ENCODE results near the gene USF3.

The USF3 gene

DNA sequence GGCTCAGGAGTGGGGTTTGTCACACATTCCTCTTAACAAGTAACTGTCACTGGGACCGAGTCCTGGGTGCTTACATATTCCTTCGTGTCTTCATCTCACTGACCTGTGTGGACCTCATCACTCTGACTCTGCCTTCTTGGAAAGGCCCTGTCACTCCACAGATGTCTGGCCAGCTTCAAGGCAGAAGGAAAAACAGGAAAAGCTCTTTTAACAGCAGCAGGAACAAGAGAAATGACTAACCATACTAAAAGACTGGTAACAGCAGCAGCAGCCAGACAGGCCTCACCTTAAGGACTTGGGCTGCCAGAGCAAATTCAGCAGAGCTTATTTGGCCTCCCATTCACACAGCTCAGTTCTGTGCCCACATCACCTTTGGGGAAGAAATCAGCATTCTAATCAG lies 68.1 kb downstream of the USF3 start:
- Histone ChIP-seq H3K79me2 (ENCODE audit: insufficient read depth, low read length) (no peaks in the 10 kb centered on the region), H3K4me2 (ENCODE audit: low read depth, low read length, poor library complexity, severe bottlenecking) (no peak overlapping the region), H2AFZ (ENCODE audit: low read length) (no peak overlapping the region)

DNA sequence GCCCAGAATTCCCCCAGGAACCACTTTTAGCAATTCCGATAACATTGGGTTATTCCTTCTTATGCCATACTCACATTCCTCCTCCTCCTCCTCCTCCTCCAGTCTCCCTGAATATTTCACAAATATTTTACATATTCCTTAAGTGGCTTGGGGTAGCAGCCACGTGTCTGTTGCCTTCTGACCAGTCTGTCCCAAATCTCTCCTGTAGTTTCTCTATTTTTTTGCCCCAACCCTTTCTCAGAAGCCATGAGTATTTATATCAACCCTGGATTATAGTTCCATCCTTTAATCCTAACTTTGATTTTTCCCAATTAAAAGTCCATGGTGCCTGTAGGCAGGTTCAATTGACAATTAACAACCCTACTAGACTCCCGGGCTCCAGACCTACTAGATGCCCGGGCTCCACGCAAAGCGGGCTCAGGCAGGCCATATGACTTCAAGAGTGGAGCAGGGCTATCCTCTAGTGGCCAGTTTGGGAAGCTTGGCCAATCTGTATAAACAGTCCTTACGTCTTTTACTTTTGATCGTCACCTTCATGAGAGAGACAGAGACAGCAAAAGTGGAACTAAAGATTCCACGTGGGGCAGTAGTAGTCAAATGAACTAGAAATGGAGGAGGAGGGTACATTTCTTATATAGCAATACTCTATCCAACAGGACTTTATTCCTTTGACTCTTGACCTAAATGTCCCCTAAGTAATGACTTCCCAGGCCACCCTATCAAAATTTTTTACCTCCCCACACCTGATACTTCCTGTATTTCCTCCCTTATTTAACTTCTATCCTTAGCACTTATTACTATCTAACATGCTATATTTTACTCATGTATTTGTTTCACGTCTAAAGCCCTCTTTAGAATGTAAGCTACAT lies 69.7 kb downstream of the USF3 start:
- no peaks in the 10 kb centered on the region; the same call in 1 of the 2 replicates for H3K36me3 ChIP-seq (ENCODE audit: insufficient read depth, low read length)
- no peaks in the 10 kb centered on the region for H3K79me2 ChIP-seq (ENCODE audit: insufficient read depth, low read length)
- H3K9ac ChIP-seq (ENCODE audit: low read depth, low read length, poor library complexity, severe bottlenecking) = no peak overlapping the region
- TF ChIP-seq, protein P1, sequence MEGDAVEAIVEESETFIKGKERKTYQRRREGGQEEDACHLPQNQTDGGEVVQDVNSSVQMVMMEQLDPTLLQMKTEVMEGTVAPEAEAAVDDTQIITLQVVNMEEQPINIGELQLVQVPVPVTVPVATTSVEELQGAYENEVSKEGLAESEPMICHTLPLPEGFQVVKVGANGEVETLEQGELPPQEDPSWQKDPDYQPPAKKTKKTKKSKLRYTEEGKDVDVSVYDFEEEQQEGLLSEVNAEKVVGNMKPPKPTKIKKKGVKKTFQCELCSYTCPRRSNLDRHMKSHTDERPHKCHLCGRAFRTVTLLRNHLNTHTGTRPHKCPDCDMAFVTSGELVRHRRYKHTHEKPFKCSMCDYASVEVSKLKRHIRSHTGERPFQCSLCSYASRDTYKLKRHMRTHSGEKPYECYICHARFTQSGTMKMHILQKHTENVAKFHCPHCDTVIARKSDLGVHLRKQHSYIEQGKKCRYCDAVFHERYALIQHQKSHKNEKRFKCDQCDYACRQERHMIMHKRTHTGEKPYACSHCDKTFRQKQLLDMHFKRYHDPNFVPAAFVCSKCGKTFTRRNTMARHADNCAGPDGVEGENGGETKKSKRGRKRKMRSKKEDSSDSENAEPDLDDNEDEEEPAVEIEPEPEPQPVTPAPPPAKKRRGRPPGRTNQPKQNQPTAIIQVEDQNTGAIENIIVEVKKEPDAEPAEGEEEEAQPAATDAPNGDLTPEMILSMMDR (conservative IDR thresholded peaks at IDR 0.05; ENCODE audit: low read length) = peak; percentile 93
- TF ChIP-seq EZH2phosphoT487 (IDR thresholded peaks at IDR 0.05; ENCODE audit: borderline replicate concordance) = no peak
- H4K20me1 ChIP-seq (ENCODE audit: insufficient read depth, low read length, poor library complexity, severe bottlenecking) = no peaks in the 10 kb centered on the region
- no peak overlapping the region for H3K4me3 ChIP-seq (ENCODE audit: low read length, poor library complexity, severe bottlenecking)
- H3K9me3 ChIP-seq (ENCODE audit: insufficient read depth, low read depth, low read length) = no peaks in the 10 kb centered on the region
- no peaks in the 10 kb centered on the region for H3K27me3 ChIP-seq (ENCODE audit: insufficient read depth, low read length, poor library complexity, severe bottlenecking)
- no peaks in the 10 kb centered on the region for H3F3A ChIP-seq (ENCODE audit: low read depth)
- no peak overlapping the region for H2AFZ ChIP-seq (ENCODE audit: low read length)
- no peak overlapping the region for H3K4me2 ChIP-seq (ENCODE audit: low read depth, low read length, poor library complexity, severe bottlenecking)
- no peaks in the 10 kb centered on the region for H3K9me2 ChIP-seq (replicated peaks; ENCODE audit: low read depth, low read length)
- H3K4me1 ChIP-seq (ENCODE audit: insufficient read depth, low read length, poor library complexity, severe bottlenecking) = no peaks in the 10 kb centered on the region

More for the DNA sequence above, 68.1 kb downstream of the USF3 start:
- Histone ChIP-seq H3K9me2 (replicated peaks; ENCODE audit: low read depth, low read length) (no peaks in the 10 kb centered on the region), H4K20me1 (ENCODE audit: insufficient read depth, low read length, poor library complexity, severe bottlenecking) (no peaks in the 10 kb centered on the region), H3K4me1 (ENCODE audit: insufficient read depth, low read length, poor library complexity, severe bottlenecking) (no peaks in the 10 kb centered on the region), H3K9ac (ENCODE audit: low read depth, low read length, poor library complexity, severe bottlenecking) (no peak overlapping the region), H3K36me3 (ENCODE audit: insufficient read depth, low read length) (no peaks in the 10 kb centered on the region; the same call in 1 of the 2 replicates), H3K4me3 (ENCODE audit: low read length, poor library complexity, severe bottlenecking) (no peak overlapping the region), H3F3A (ENCODE audit: low read depth) (no peaks in the 10 kb centered on the region), H3K9me3 (ENCODE audit: insufficient read depth, low read depth, low read length) (no peaks in the 10 kb centered on the region), H3K27me3 (ENCODE audit: insufficient read depth, low read length, poor library complexity, severe bottlenecking) (no peaks in the 10 kb centered on the region)
- no peak for TF ChIP-seq EZH2phosphoT487 (IDR thresholded peaks at IDR 0.05; ENCODE audit: borderline replicate concordance)
- TF ChIP-seq, protein P1 (conservative IDR thresholded peaks at IDR 0.05; ENCODE audit: low read length) = no peak

DNA sequence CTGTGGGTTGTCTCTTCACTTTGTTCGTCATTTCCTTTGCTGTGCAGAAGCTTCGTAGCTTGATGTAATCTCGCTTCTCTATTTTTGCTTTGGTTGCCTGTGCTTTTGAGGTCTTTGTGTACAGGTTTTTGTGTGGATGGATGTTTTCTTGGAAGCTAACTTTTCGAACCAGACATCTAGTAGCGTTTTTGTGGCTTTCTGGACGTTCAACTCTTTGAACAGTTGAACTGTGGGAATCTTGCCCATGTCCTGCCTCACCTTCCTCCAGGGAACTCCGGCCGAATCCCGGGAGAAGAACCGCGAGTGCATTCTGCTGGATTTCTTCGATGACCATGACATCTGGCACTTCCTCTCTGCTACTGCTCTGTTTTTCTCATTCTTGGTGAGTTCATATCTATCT lies 70.6 kb downstream of the USF3 start:
- Histone ChIP-seq H3K4me3 (ENCODE audit: low read length, poor library complexity, severe bottlenecking) (no peak overlapping the region), H3K27me3 (ENCODE audit: insufficient read depth, low read length, poor library complexity, severe bottlenecking) (no peaks in the 10 kb centered on the region), H3K4me2 (ENCODE audit: low read depth, low read length, poor library complexity, severe bottlenecking) (no peak overlapping the region), H3K9me2 (replicated peaks; ENCODE audit: low read depth, low read length) (no peaks in the 10 kb centered on the region), H3K9me3 (ENCODE audit: insufficient read depth, low read depth, low read length) (no peaks in the 10 kb centered on the region), H3K4me1 (ENCODE audit: insufficient read depth, low read length, poor library complexity, severe bottlenecking) (no peaks in the 10 kb centered on the region), H3K79me2 (ENCODE audit: insufficient read depth, low read length) (no peaks in the 10 kb centered on the region), H3K36me3 (ENCODE audit: insufficient read depth, low read length) (no peaks in the 10 kb centered on the region; the same call in 1 of the 2 replicates), H2AFZ (ENCODE audit: low read length) (no peak overlapping the region), H4K20me1 (ENCODE audit: insufficient read depth, low read length, poor library complexity, severe bottlenecking) (no peaks in the 10 kb centered on the region), H3K9ac (ENCODE audit: low read depth, low read length, poor library complexity, severe bottlenecking) (no peak overlapping the region), H3F3A (ENCODE audit: low read depth) (no peaks in the 10 kb centered on the region)
- no peak for TF ChIP-seq EZH2phosphoT487 (IDR thresholded peaks at IDR 0.05; ENCODE audit: borderline replicate concordance)
- TF ChIP-seq, protein P1 (conservative IDR thresholded peaks at IDR 0.05; ENCODE audit: low read length) = no peak
